ENCODE measurements around the gene MBD3L2. TPM values are rescaled to one million over a fixed set of nuclear protein-coding genes. Genes with fewer than 3 reads are reported as not detected.

The MBD3L2 gene
- total and polyA plus RNA-seq, 3 donors from 2014 or later = not detected

- H3K27me3 ChIP-seq = no peaks in the 10 kb centered on the region
- WGBS, 2 donors = 70 to 71% methylated on average over 6 of the region's 6 CpGs
- H3K4me3 ChIP-seq = peak overlapping the region; percentile 78 to 99
- intact Hi-C loops (cut with DNase I; ENCODE audit: low total_unique reads) = no loop called here
- peak overlapping the region in 1 of 2 donors; percentile 87 for H3K27ac ChIP-seq
- H3K36me3 ChIP-seq (ENCODE audit: low read depth, missing control alignments) = no peaks in the 10 kb centered on the region
- TF ChIP-seq, protein P1, sequence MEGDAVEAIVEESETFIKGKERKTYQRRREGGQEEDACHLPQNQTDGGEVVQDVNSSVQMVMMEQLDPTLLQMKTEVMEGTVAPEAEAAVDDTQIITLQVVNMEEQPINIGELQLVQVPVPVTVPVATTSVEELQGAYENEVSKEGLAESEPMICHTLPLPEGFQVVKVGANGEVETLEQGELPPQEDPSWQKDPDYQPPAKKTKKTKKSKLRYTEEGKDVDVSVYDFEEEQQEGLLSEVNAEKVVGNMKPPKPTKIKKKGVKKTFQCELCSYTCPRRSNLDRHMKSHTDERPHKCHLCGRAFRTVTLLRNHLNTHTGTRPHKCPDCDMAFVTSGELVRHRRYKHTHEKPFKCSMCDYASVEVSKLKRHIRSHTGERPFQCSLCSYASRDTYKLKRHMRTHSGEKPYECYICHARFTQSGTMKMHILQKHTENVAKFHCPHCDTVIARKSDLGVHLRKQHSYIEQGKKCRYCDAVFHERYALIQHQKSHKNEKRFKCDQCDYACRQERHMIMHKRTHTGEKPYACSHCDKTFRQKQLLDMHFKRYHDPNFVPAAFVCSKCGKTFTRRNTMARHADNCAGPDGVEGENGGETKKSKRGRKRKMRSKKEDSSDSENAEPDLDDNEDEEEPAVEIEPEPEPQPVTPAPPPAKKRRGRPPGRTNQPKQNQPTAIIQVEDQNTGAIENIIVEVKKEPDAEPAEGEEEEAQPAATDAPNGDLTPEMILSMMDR (IDR thresholded peaks at IDR 0.05) = no peak
- TF ChIP-seq POLR2A (IDR thresholded peaks at IDR 0.05) = no peak
- no peaks in the 10 kb centered on the region for H3K9me3 ChIP-seq
- no peak for DNase-seq
- peaks cover 4% of the 10 kb centered on the region for H3K4me1 ChIP-seq
These were observed 19.5 kb downstream of the MBD3L2 start for GRCh38 chr19:7068599-7068998.

- Histone ChIP-seq H3K27ac (peak within 1 kb of the TSS; percentile 66 to 87), H3K4me3 (peak within 1 kb of the TSS; percentile 78 to 99), H3K36me3 (ENCODE audit: low read depth, missing control alignments) (no peaks in the 10 kb centered on the region), H3K27me3 (no peaks in the 10 kb centered on the region), H3K9me3 (no peaks in the 10 kb centered on the region), H3K4me1 (peaks cover 4% of the 10 kb centered on the region)
- TF ChIP-seq, protein P1 (IDR thresholded peaks at IDR 0.05) = no peak
- no peak for TF ChIP-seq POLR2A (IDR thresholded peaks at IDR 0.05)
- peak; percentile 99 for DNase-seq
- intact Hi-C loops (cut with DNase I; ENCODE audit: low total_unique reads) = no loop called here
- 0 to 1% methylated on average over 42 to 53 of the region's 56 CpGs for WGBS, 2 donors
These were observed 20.2 kb downstream of the MBD3L2 start, which contains the start of gene ZNF557 for GRCh38 chr19:7069042-7069903. Gene ZNF557 (plus strand): TSS chr19:7069703. CDS start chr19:7075075, 5,372 bp downstream.

DNA sequence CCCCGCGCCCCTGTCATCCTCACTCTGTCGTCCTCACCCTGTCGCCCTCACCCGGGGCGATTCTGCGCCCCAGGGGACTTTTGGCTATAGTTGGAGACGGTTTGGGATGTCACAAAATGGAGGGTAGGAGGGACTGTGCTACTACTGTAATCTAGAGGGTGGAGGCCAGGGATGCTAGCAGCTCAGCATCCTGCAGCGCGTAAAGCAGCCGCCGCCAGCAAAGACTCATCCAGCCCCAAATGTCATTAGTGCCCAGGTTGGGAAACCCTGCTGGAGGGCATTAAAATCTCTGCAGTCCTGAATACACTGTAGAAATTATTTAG, 20.7 kb downstream of the MBD3L2 start:
- no peak for DNase-seq
- H3K4me3 ChIP-seq = peak overlapping the region; percentile 78 to 99
- intact Hi-C loops (cut with DNase I; ENCODE audit: low total_unique reads) = no loop called here

DNA sequence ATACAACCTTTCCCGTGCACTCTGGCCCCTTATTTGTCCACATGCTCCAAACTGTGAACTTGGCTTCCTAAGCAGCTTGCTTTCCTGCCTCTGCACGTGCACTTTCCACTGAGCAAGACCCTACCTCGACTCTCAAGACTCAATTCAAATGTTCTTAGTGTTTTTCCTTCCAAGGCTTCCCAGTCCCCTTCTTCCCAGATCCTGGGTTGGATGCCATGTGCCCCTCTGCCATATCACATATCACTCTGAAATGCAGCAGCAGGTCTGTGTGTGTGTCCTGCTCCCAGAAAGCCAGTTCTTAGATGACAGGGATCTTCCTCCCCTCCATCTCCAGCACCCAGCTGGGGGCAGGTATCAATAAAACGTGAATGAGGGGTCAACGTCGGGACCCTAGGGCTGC, 23.4 kb downstream of the MBD3L2 start:
- TF ChIP-seq, protein P1 (IDR thresholded peaks at IDR 0.05) = no peak
- no peak for TF ChIP-seq POLR2A (IDR thresholded peaks at IDR 0.05)
- Histone ChIP-seq H3K9me3 (no peaks in the 10 kb centered on the region), H3K27me3 (no peaks in the 10 kb centered on the region), H3K4me3 (no peak overlapping the region), H3K27ac (no peak overlapping the region), H3K36me3 (ENCODE audit: low read depth, missing control alignments) (no peaks in the 10 kb centered on the region), H3K4me1 (peaks cover 4% of the 10 kb centered on the region)
- DNase-seq = no peak
- 88 to 94% methylated on average over 6 of the region's 6 CpGs for WGBS, 2 donors
- intact Hi-C loops (cut with DNase I; ENCODE audit: low total_unique reads) = no loop called here

More for the DNA sequence above, 20.7 kb downstream of the MBD3L2 start:
- no peaks in the 10 kb centered on the region for H3K36me3 ChIP-seq (ENCODE audit: low read depth, missing control alignments)
- no peaks in the 10 kb centered on the region for H3K9me3 ChIP-seq
- peaks cover 4% of the 10 kb centered on the region for H3K4me1 ChIP-seq
- H3K27ac ChIP-seq = peak overlapping the region in 1 of 2 donors; percentile 87
- 0 to 1% methylated on average over 8 to 12 of the region's 12 CpGs for WGBS, 2 donors
- TF ChIP-seq POLR2A (IDR thresholded peaks at IDR 0.05) = no peak
- TF ChIP-seq, protein P1 (IDR thresholded peaks at IDR 0.05) = no peak
- H3K27me3 ChIP-seq = no peaks in the 10 kb centered on the region
